Loucy (cell line): ENCODE results near the gene UNC119B.

Source experiments
- CTCF ChIP-seq: fragments of 200-600 bp; sonication (generic); conservative IDR thresholded peaks from 2 replicates; pipeline ENCODE4 v1.5.1; 2014; ENCODE audit warnings: mild to moderate bottlenecking, antibody characterized with exemption, low read length
- EZH2phosphoT487 ChIP-seq: fragments of 200-600 bp; IDR thresholded peaks from 2 replicates; pipeline ENCODE4 v1.6.1; 2018; ENCODE audit warnings: antibody characterized with exemption, mild to moderate bottlenecking, moderate library complexity, borderline replicate concordance

GRCh38 chr12:120759591-120760348 is 49.5 kb downstream of the UNC119B start:
- TF ChIP-seq CTCF (no peak), EZH2phosphoT487 (no peak)
